Psoas muscle (tissue), 8 donors: ENCODE results near the gene COG1. TPM values are rescaled to one million over a fixed set of nuclear protein-coding genes. Genes with fewer than 3 reads are reported as not detected.
"Not testable (repeated sequence)": the region's sequence is repeated elsewhere in the genome, so short reads cannot be mapped to it uniquely, and the experiment has no call there.

Experiments used
- ATAC-seq, 4 donors: fragments of 200-7000 bp; cut with Tn5 transposase; one replicate each; pipeline ENCODE4 v1.9.1; 2020; ENCODE audit warnings: moderate library complexity in 3 of 4, mild to moderate bottlenecking in 2 of 4
- DNase-seq, 2 donors: peaks; one replicate each; pipeline ENCODE4 v3.0.0-alpha.2; 2020
- H3K27ac ChIP-seq: fragments of 200-600 bp; one replicate; pipeline ENCODE4 v1.8.0; 2022
- H3K27me3 ChIP-seq, 3 donors: fragments of 200-600 bp in 1 of 3; one replicate each; pipeline versions ENCODE4 v1.6.1 to v1.8.0; 2013 to 2022; ENCODE audit warnings: low read length in 2 of 3, mild to moderate bottlenecking in 2 of 3, moderate library complexity in 1 of 3; ENCODE audit not compliant: insufficient read depth in 3 of 3
- H3K36me3 ChIP-seq, 2 donors: fragments of 200-600 bp in 1 of 2; one replicate each; pipeline versions ENCODE4 v1.6.1 to v1.8.0; 2013 to 2022; ENCODE audit warnings: low read depth in 1 of 2, mild to moderate bottlenecking in 1 of 2, moderate library complexity in 1 of 2; ENCODE audit not compliant: insufficient read depth in 1 of 2
- H3K4me1 ChIP-seq: fragments of 200-600 bp; one replicate; pipeline ENCODE4 v1.8.0; 2022
- H3K4me3 ChIP-seq: fragments of 200-600 bp; one replicate; pipeline ENCODE4 v1.8.0; 2022; ENCODE audit warnings: mild to moderate bottlenecking
- H3K9me3 ChIP-seq: fragments of 200-600 bp; one replicate; pipeline ENCODE4 v1.8.0; 2022
- WGBS, 3 donors: extraction: QIAGEN DNeasy Blood & Tissue Kit; methylation state at CpG; one replicate each; pipeline versions ENCODE4 v1.1.6 to v1.1.7; 2013; 5-methylcytosine and 5-hydroxymethylcytosine counted together
- intact Hi-C, 2 donors: fragments of 100-400 bp; cut with DNase I; formaldehyde crosslinking; loops; one replicate each; pipeline versions ENCODE4 v1.11.0 to v1.14.2; 2022
- polyA plus RNA-seq, 3 donors: library from polyadenylated mRNA; stranded (reverse); fragments of 200-250 nt; gene quantifications; one replicate each; pipeline ENCODE4 v1.2.3, GENCODE V29; 2013
- total RNA-seq, 4 donors: library from RNA; stranded (reverse); fragmentation: NEBNext Ultra II Directional in 2 of 4; extraction: Animal tissue kit (Norgen Biotek cat#: 25700) in 2 of 4; gene quantifications; one replicate each; pipeline versions ENCODE4 v1.2.1 to v1.2.4, GENCODE V29; 2021 to 2023
- TF ChIP-seq, protein P1 (sequence below): fragments of 200-600 bp; IDR thresholded peaks from one replicate; pipeline ENCODE4 v1.8.0; 2022; ENCODE audit warnings: antibody characterized with exemption
- donor health status: healthy with polysubstance abuse.
- donor health status: DM: no; HTN: no; CAD: no; lungs with moderate emphysema.
- donor health status: Bipolar disorder and iron deficiency.
- donor health status: healthy.
- donor health status: DM: yes; HTN: yes; CAD: no.
- donor health status: DM: no; HTN: no; CAD: no.
- donor health status: DM: no; HTN: no; CAD: no.
- donor health status: DM: yes; HTN: yes; CAD: no.

The COG1 gene
- total and polyA plus RNA-seq, 7 donors = 28.9 to 61.9 (median 48.4) TPM

DNA sequence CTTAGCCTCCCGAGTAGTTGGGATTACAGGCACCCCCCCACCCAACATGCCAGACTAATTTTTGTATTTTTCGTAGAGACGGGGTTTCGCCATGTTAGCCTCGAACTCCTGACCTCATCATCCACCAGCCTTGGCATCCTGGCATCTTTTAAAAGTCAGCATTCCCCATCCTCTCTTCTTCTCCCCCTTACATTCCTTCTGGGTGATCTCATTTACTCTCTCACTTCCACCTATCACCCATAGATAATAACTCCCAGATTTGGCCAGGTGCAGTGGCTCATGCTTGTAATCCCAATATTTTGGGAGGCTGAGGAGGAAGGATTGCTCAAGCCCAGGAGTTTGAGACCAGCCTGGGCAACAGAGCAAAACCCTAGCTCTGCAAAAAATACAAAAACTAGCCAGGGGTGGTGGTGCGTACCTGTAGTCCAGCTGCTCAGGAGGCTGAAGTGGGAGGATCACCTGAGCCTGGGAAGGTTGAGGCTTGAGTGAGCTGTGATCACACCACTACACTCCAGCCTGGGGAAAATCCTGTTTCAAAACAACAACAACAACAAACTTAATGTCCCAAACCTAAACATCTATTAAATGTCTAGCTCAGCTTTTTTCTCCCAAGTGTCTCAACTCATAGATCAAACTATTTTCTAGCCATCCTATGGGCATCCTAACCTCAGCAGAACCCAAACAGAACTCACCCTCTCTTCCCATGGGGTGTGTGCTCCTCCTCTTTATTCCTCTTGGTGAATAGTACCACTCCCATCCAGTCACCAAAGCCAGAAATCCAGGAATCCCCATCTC lies 44.1 kb upstream of the COG1 start:
- H3K4me1 ChIP-seq = no peaks in the 10 kb centered on the region
- intact Hi-C loops = no loop called here
- ATAC-seq = no peak
- TF ChIP-seq, protein P1, sequence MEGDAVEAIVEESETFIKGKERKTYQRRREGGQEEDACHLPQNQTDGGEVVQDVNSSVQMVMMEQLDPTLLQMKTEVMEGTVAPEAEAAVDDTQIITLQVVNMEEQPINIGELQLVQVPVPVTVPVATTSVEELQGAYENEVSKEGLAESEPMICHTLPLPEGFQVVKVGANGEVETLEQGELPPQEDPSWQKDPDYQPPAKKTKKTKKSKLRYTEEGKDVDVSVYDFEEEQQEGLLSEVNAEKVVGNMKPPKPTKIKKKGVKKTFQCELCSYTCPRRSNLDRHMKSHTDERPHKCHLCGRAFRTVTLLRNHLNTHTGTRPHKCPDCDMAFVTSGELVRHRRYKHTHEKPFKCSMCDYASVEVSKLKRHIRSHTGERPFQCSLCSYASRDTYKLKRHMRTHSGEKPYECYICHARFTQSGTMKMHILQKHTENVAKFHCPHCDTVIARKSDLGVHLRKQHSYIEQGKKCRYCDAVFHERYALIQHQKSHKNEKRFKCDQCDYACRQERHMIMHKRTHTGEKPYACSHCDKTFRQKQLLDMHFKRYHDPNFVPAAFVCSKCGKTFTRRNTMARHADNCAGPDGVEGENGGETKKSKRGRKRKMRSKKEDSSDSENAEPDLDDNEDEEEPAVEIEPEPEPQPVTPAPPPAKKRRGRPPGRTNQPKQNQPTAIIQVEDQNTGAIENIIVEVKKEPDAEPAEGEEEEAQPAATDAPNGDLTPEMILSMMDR = no peak
- H3K27ac ChIP-seq = no peak overlapping the region
- no peak for DNase-seq
- no peaks in the 10 kb centered on the region for H3K9me3 ChIP-seq
- no peak overlapping the region for H3K4me3 ChIP-seq
- WGBS, 3 donors = 73 to 85% (median 76%) methylated on average over 6 of the region's 6 CpGs
- no peaks in the 10 kb centered on the region for H3K36me3 ChIP-seq
- H3K27me3 ChIP-seq = peaks cover 0 to 17% (median 0%) of the 10 kb centered on the region in 3 donors

DNA sequence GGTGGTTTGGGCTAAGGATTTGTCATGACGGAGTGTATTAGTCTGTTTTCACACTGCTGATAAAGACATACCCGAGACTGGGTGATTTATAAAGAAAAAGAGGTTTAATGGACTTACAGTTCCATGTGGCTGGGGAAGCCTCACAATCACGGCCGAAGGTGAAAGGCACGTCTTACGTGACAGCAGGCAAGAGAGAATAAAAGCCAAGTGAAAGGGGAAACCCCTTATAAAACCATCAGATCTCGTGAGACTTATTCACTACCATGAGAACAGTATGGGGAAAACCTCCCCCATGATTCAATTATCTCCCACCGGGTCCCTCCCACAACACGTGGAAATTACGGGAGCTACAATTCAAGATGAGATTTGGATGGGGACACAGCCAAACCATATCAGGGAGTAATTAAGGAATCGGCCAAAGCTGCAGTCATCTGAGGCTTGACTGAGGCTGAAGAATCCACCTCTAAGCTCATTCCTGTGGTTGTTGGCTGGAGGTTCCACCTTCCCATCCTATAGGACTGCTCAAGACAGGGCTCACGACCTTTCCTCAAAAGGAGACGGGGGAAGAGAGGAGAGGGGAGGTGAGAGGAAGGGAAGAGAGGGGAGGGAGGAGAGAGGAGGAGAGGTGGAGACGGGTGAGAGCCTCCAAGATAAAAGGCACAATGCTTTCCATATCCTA lies 42.1 kb upstream of the COG1 start:
- WGBS, 3 donors = 64 to 75% (median 68%) methylated on average over 14 of the region's 14 CpGs
- not testable (repeated sequence) for H3K4me3 ChIP-seq, H3K9me3 ChIP-seq, ATAC-seq, H3K36me3 ChIP-seq, DNase-seq, H3K27ac ChIP-seq, H3K4me1 ChIP-seq
- peaks cover 0 to 14% (median 0%) of the 10 kb centered on the region in 3 donors for H3K27me3 ChIP-seq
- intact Hi-C loops = loop anchor here in 1 of 2 donors (10.0 kb wide), 1 partner anchor 586 kb away; no protein-coding TSS in a partner anchor

DNA sequence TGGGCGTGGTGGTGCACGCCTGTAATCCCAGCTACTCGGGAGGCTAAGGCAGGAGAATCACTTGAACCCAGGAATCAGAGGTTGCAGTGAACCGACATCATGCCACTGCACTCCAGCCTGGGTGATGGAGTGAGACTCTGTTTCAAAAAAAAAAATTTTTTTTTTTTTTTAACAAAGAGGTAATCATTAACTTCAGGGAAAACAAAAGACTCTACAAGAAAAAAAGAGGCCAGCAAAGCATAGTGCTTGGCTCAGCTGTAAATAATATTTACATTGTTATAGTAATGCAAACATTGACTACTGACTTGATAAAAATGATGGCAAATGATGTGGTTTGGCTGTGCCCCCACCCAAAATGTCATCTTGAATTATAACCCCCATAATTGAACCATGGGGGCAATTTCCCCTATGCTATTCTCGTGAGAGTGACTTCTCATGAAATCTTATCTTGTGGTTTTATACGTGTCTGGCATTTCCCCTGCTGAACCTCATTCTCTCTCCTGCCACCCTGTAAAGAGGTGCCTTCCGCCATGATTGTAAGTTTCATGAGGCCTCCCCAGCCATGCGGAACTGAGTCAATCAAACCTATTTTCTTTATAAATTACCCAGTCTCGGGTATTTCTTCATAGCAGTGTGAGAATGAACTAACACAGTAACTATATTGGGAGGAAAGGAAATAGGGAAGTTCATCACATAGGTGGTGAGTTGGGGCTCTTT lies 40.8 kb upstream of the COG1 start:
- no peaks in the 10 kb centered on the region for H3K4me1 ChIP-seq
- peaks cover 0 to 14% (median 0%) of the 10 kb centered on the region in 3 donors for H3K27me3 ChIP-seq
- H3K4me3 ChIP-seq = no peak overlapping the region
- TF ChIP-seq, protein P1 = no peak
- H3K9me3 ChIP-seq = no peaks in the 10 kb centered on the region
- WGBS, 3 donors = 73 to 89% (median 86%) methylated on average over 9 of the region's 9 CpGs
- intact Hi-C loops = loop anchor here in 1 of 2 donors (10.0 kb wide), 1 partner anchor 587 kb away; no protein-coding TSS in a partner anchor
- no peak overlapping the region for H3K27ac ChIP-seq
- no peaks in the 10 kb centered on the region for H3K36me3 ChIP-seq
- ATAC-seq = no peak
- no peak for DNase-seq

DNA sequence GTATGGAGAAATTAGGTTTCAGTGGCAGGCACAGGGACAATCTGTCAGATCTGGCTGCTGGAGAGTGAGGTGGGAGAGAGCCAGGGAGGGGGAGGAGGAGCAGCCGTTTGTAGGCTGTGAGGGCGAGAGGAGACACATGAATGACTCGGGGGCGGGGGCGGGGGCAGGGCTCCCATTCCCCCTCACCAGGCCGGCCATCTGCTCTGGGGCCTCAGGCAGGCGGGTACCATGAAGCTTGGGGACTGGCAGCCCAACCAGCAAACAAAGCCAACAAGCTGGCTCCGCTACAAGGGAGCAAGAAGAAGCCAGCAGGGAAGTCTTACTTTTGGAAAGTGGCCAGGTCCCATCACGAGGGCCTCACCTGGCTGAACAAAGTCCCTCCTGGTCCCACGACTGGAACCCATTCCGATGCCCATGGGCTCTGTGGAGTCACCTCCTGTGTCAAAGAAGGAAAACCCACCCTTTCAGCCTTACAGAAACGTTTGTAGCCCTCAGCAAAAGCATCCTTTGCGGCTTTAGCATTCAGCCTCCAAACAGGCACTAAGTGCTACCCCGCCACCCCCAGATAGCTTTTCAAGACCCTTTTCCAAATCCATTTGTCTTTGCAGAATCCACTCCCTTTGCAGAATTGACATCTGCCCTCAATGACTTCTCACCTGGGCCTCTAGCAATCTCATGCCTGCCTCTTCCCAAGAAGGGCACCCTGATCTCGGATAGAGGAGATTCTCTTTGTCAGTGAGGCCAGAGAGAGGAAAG lies 37.3 kb upstream of the COG1 start:
- TF ChIP-seq, protein P1 = no peak
- ATAC-seq (no peak), DNase-seq (no peak)
- Histone ChIP-seq H3K9me3 (no peaks in the 10 kb centered on the region), H3K27ac (no peak overlapping the region), H3K36me3 (no peaks in the 10 kb centered on the region), H3K4me1 (no peaks in the 10 kb centered on the region), H3K27me3 (peaks cover 0 to 7% (median 0%) of the 10 kb centered on the region in 3 donors), H3K4me3 (no peak overlapping the region)
- intact Hi-C loops = loop anchor here (2.0 to 10.0 kb wide), 5 partner anchors 168 to 591 kb away; no protein-coding TSS in a partner anchor
- WGBS, 3 donors = 51 to 72% (median 56%) methylated on average over 12 to 15 of the region's 15 CpGs
